A549 (cell line): ENCODE results near the gene SERPING1. TPM values are rescaled to one million over a fixed set of nuclear protein-coding genes. Genes with fewer than 3 reads are reported as not detected.

Experiments used
- ATAC-seq, 2 experiments: fragments of 200-7000 bp in 1 of 2; fragments of >200 bp in 1 of 2; cut with Nextera tagmentation in 1 of 2; cut with Tn5 transposase in 1 of 2; 3 replicates each; pipeline versions ENCODE4 v1.8.0 to v1.9.1; 2018 to 2020; ENCODE audit warnings: mild to moderate bottlenecking in 1 of 2, moderate library complexity in 1 of 2
- CTCF ChIA-PET: fragments of 300-600 bp; sonication (Branson Sonifier 250); formaldehyde crosslinking; extraction: SDS; loops from one replicate; lab custom pipeline; 2021; ENCODE audit warnings: antibody characterized with exemption, inconsistent platforms; lab: Yijun Ruan, JAX
- POLR2A ChIA-PET: fragments of 350-600 bp; formaldehyde crosslinking; extraction: SDS; loops from one replicate; lab custom pipeline; 2021; ENCODE audit warnings: antibody characterized with exemption, inconsistent platforms; lab: Yijun Ruan, JAX
- DNase-seq, 2 experiments: peaks; one replicate each; pipeline versions ENCODE4 v3.0.0 to v3.0.0-alpha.2; 2011 to 2016; ENCODE audit warnings: low read depth in 1 of 2, low spot score in 1 of 2
- FAIRE-seq: peaks from 2 replicates; lab custom pipeline; 2011; peaks lifted over from hg19 to GRCh38; lab: Jason Lieb, UNC
- H3K27ac ChIP-seq, 2 experiments: fragments of >200 bp; sonication (Bioruptor Twin); formaldehyde crosslinking; 3 replicates each; pipeline ENCODE4 v1.5.1; 2016 to 2017
- H3K4me1 ChIP-seq: fragments of >200 bp; sonication (Bioruptor Twin); formaldehyde crosslinking; 3 replicates; pipeline ENCODE4 v1.6.1; 2016
- H3K4me2 ChIP-seq: fragments of >200 bp; sonication (Bioruptor Twin); formaldehyde crosslinking; 3 replicates; pipeline ENCODE4 v1.6.1; 2016
- H3K4me3 ChIP-seq: fragments of >200 bp; sonication (Bioruptor Twin); formaldehyde crosslinking; 3 replicates; pipeline ENCODE4 v1.5.1; 2016
- H3K9me3 ChIP-seq: fragments of >200 bp; sonication (Bioruptor Twin); formaldehyde crosslinking; 3 replicates; pipeline ENCODE4 v1.6.1; 2016
- BCL3 ChIP-seq: fragments of >200 bp; sonication (Bioruptor Twin); formaldehyde crosslinking; IDR thresholded peaks from 3 replicates; pipeline ENCODE4 v1.6.1; 2016
- BHLHE40 ChIP-seq: IDR thresholded peaks from 2 replicates; pipeline ENCODE4 v1.6.1; 2012; ENCODE audit warnings: low read depth, low read length, inconsistent platforms
- CHD4 ChIP-seq: fragments of 200-600 bp; sonication (generic); IDR thresholded peaks from 2 replicates; pipeline ENCODE4 v1.6.1; 2016; ENCODE audit warnings: antibody characterized with exemption, mild to moderate bottlenecking, borderline replicate concordance
- EHF ChIP-seq: fragments of 250-450 bp; sonication (Bioruptor Pico); IDR thresholded peaks from 2 replicates; pipeline ENCODE4 v1.5.0; 2020; ENCODE audit warnings: mild to moderate bottlenecking
- EHMT2 ChIP-seq: fragments of 200-600 bp; sonication (generic); IDR thresholded peaks from 2 replicates; pipeline ENCODE4 v1.6.1; 2016; ENCODE audit warnings: antibody characterized with exemption, low read depth, mild to moderate bottlenecking, moderate library complexity
- ELK1 ChIP-seq: fragments of 150-350 bp; IDR thresholded peaks from 2 replicates; pipeline ENCODE4 v1.6.1; 2014; ENCODE audit warnings: low read depth, mild to moderate bottlenecking, low read length
- HDAC2 ChIP-seq: fragments of 200-600 bp; sonication (generic); IDR thresholded peaks from 2 replicates; pipeline ENCODE4 v1.6.1; 2016
- HOXB5 ChIP-seq: fragments of 250-450 bp; sonication (Bioruptor Pico); IDR thresholded peaks from 2 replicates; pipeline ENCODE4 v1.5.0; 2020; ENCODE audit warnings: mild to moderate bottlenecking, moderate library complexity
- JUNB ChIP-seq: fragments of >200 bp; sonication (Bioruptor Twin); formaldehyde crosslinking; IDR thresholded peaks from 2 replicates; pipeline ENCODE4 v1.6.1; 2016
- KDM5A ChIP-seq: fragments of 200-600 bp; sonication (generic); IDR thresholded peaks from 2 replicates; pipeline ENCODE4 v1.6.1; 2016; ENCODE audit warnings: antibody characterized with exemption, mild to moderate bottlenecking
- MAFK ChIP-seq: fragments of 450-650 bp; IDR thresholded peaks from 2 replicates; pipeline ENCODE4 v1.6.1; 2014; ENCODE audit not compliant: partially characterized antibody
- MAZ ChIP-seq: fragments of 150-350 bp; IDR thresholded peaks from 2 replicates; pipeline ENCODE4 v1.6.1; 2014; ENCODE audit warnings: antibody characterized with exemption, low read depth, low read length, borderline replicate concordance
- PHF8 ChIP-seq: fragments of 200-600 bp; sonication (generic); IDR thresholded peaks from 2 replicates; pipeline ENCODE4 v1.6.1; 2016; ENCODE audit warnings: low read depth, mild to moderate bottlenecking, antibody characterized with exemption, moderate library complexity, borderline replicate concordance
- POLR2AphosphoS2 ChIP-seq: conservative IDR thresholded peaks from 2 replicates; pipeline ENCODE4 v1.6.1; 2012; ENCODE audit warnings: low read length, improper control_type of control experiment, inconsistent platforms
- RARB ChIP-seq: fragments of 250-450 bp; sonication (Bioruptor Pico); IDR thresholded peaks from 2 replicates; pipeline ENCODE4 v1.8.0; 2021; ENCODE audit warnings: mild to moderate bottlenecking, moderate library complexity
- RCOR1 ChIP-seq: fragments of 150-350 bp; IDR thresholded peaks from 2 replicates; pipeline ENCODE4 v1.6.1; 2014; ENCODE audit warnings: antibody characterized with exemption, low read length, low read depth
- RNF2 ChIP-seq: fragments of 200-600 bp; sonication (generic); IDR thresholded peaks from 2 replicates; pipeline ENCODE4 v1.6.1; 2016; ENCODE audit warnings: low read depth, mild to moderate bottlenecking, antibody characterized with exemption, moderate library complexity, borderline replicate concordance
- ZC3H11A ChIP-seq: fragments of 450-650 bp; IDR thresholded peaks from 2 replicates; pipeline ENCODE4 v1.6.1; 2014; ENCODE audit warnings: antibody characterized with exemption, mild to moderate bottlenecking
- ZFP36 ChIP-seq: fragments of 450-650 bp; IDR thresholded peaks from 2 replicates; pipeline ENCODE4 v1.6.1; 2014; ENCODE audit warnings: borderline replicate concordance; ENCODE audit not compliant: partially characterized antibody
- WGBS: methylation state at CpG from one replicate; pipeline ENCODE4 v1.1.6; 2017; ENCODE audit errors: missing lambda C conversion rate; 5-methylcytosine and 5-hydroxymethylcytosine counted together
- polyA minus RNA-seq: library from RNA; depleted of rRNA, polyadenylated mRNA; stranded (reverse); fragments of >200 nt; gene quantifications from 2 replicates; pipeline ENCODE4 v1.2.3, GENCODE V29; 2011; rRNA and poly(A)+ RNA removed
- polyA plus RNA-seq, 4 experiments: library from polyadenylated mRNA; depleted of rRNA in 3 of 4; stranded (reverse); fragments of >200 nt; fragmentation: RNase III in 1 of 4; extraction: RNeasy Plus Mini Kit Qiagen cat#74134 plus additional on column Dnase treatment in 1 of 4; gene quantifications; 2 replicates in 3 of 4; 3 replicates in 1 of 4; pipeline ENCODE4 v1.2.3, GENCODE V29; 2011 to 2017
- TF ChIP-seq, protein P1 (sequence below): fragments of >200 bp; sonication (Bioruptor Twin); formaldehyde crosslinking; IDR thresholded peaks from 3 replicates; pipeline ENCODE4 v1.5.1; 2016
- TF ChIP-seq, protein P2 (sequence below): fragments of >200 bp; sonication (Bioruptor Twin); formaldehyde crosslinking; IDR thresholded peaks from 2 replicates; pipeline ENCODE4 v1.6.1; 2016
- TF ChIP-seq, protein P3 (sequence below): fragments of 200-600 bp; sonication (generic); IDR thresholded peaks from 2 replicates; pipeline ENCODE4 v1.6.1; 2016; ENCODE audit warnings: antibody characterized with exemption, mild to moderate bottlenecking, moderate library complexity

Gene SERPING1
- polyA plus RNA-seq (2011; rRNA removed) = 0.59 and 0.91 TPM in 2 replicates
- polyA plus RNA-seq (2012; cell fraction: cytosol; rRNA removed) = 0.15 and 0.19 TPM in 2 replicates
- polyA plus RNA-seq (2012; cell fraction: nucleus; rRNA removed) = 0.07 TPM in 1 of 2 replicates, not detected in the other
- 0.10 to 0.63 TPM (median 0.53 TPM) in 3 replicates for polyA plus RNA-seq (2017; fragmentation: RNase III; extraction: RNeasy Plus Mini Kit Qiagen cat#74134 plus additional on column Dnase treatment)
- 0.79 and 1.1 TPM in 2 replicates for polyA minus RNA-seq

DNA sequence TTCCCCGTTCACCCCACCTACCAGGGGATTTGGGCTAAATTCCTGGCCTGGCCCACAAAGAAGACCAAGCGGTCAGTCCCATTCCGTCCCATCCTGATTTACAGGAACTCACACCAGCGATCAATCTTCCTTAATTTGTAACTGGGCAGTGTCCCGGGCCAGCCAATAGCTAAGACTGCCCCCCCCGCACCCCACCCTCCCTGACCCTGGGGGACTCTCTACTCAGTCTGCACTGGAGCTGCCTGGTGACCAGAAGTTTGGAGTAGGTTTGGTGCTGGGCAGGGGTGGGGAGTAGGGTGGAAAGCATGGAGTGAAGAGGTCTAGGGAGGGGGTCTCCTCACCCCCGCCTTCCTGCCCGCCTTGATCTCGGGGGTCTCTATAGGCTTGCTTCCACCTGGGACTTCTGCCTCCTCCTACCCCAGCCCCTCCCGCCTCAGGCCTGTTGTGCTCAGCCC, at the start of gene SERPING1:
SERPING1 (plus strand) TSS at position 225 of the 455 bp plus-strand sequence. CDS start 586 bp downstream, outside the sequence.
- peak within 1 kb of the TSS; percentile 38 for H3K4me3 ChIP-seq
- WGBS = 59% methylated on average over 9 of the region's 10 CpGs
- H3K27ac ChIP-seq = peak within 1 kb of the TSS; percentile 50 to 80
- ATAC-seq (peak in 1 of 2 experiments; percentile 13; a peak in 2 of 6 replicates), FAIRE-seq (no peak), DNase-seq (no peak)
- ChIA-PET POLR2A (interaction anchor here (0.6 kb wide), 1 partner anchor 30 kb away, joined by 4 read pairs; the partner anchor contains the start of gene UBE2L6), CTCF (interaction anchor here (1.2 kb wide), 1 partner anchor 13 kb away, joined by 3 read pairs; no protein-coding TSS in a partner anchor)
- no peaks in the 10 kb centered on the region for H3K9me3 ChIP-seq
- H3K4me1 ChIP-seq = peaks cover 7% of the 10 kb centered on the region; the same call in 1 of the 3 replicates
- peak within 1 kb of the TSS; percentile 79 for H3K4me2 ChIP-seq
- no peak for TF ChIP-seq PHF8
- no peak for TF ChIP-seq RNF2
- no peak for TF ChIP-seq ELK1
- TF ChIP-seq, protein P1, sequence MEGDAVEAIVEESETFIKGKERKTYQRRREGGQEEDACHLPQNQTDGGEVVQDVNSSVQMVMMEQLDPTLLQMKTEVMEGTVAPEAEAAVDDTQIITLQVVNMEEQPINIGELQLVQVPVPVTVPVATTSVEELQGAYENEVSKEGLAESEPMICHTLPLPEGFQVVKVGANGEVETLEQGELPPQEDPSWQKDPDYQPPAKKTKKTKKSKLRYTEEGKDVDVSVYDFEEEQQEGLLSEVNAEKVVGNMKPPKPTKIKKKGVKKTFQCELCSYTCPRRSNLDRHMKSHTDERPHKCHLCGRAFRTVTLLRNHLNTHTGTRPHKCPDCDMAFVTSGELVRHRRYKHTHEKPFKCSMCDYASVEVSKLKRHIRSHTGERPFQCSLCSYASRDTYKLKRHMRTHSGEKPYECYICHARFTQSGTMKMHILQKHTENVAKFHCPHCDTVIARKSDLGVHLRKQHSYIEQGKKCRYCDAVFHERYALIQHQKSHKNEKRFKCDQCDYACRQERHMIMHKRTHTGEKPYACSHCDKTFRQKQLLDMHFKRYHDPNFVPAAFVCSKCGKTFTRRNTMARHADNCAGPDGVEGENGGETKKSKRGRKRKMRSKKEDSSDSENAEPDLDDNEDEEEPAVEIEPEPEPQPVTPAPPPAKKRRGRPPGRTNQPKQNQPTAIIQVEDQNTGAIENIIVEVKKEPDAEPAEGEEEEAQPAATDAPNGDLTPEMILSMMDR = no peak
- TF ChIP-seq, protein P2, sequence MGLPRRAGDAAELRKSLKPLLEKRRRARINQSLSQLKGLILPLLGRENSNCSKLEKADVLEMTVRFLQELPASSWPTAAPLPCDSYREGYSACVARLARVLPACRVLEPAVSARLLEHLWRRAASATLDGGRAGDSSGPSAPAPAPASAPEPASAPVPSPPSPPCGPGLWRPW = no peak
- no peak for TF ChIP-seq ZC3H11A
- no peak for TF ChIP-seq RCOR1
- TF ChIP-seq, all 56 proteins: peak for 0

- DNase-seq = no peak
- Histone ChIP-seq H3K4me2 (no peak overlapping the region), H3K4me3 (no peak overlapping the region), H3K9me3 (no peaks in the 10 kb centered on the region), H3K4me1 (no peaks in the 10 kb centered on the region), H3K27ac (no peak overlapping the region)
- ATAC-seq = no peak
- ChIA-PET CTCF (interaction anchor here (0.8 to 3.5 kb wide), 6 partner anchors 10 to 99 kb away, joined by 3 to 25 read pairs (median 4); partner anchors contain the start of gene UBE2L6), POLR2A (no interaction called here)
- TF ChIP-seq ELK1 (no peak), BHLHE40 (no peak), HOXB5 (CRISPR knock-in tag) (no peak), HDAC2 (no peak), RNF2 (no peak), MAFK (no peak), BCL3 (no peak)
- no peak for FAIRE-seq
- WGBS = 44% methylated on average over 5 of the region's 6 CpGs
Measured at GRCh38 chr11:57547854-57548377, 49.6 kb upstream of the SERPING1 start.

DNA sequence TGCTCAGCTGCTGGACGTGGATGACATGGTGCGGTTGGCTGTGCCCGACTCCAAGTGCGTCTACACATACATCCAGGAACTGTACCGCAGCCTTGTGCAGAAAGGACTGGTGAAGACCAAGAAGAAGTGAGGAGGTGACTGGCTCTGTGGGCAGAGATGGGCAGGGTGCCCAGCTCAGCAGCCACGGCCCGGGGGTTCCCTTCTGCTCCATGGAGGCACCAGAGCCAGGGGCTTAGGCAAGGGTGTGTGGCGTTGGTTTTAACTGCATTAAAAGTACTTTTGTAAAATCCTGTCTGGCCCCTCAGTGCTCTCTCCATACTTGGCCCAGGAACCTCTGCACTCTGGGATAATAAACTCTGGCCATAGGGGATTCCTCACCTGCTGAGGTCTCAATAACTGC, 47.5 kb upstream of the SERPING1 start:
- Histone ChIP-seq H3K4me1 (no peaks in the 10 kb centered on the region), H3K27ac (no peak overlapping the region), H3K4me2 (no peak overlapping the region), H3K4me3 (no peak overlapping the region), H3K9me3 (no peaks in the 10 kb centered on the region)
- FAIRE-seq = no peak
- 82% methylated on average over 8 of the region's 8 CpGs for WGBS
- no peak for DNase-seq
- ATAC-seq = no peak
- POLR2A ChIA-PET = no interaction called here
- CTCF ChIA-PET = interaction anchor here (1.1 to 3.5 kb wide), 5 partner anchors 18 to 92 kb away, joined by 3 to 25 read pairs (median 6); partner anchors contain the start of gene UBE2L6
- TF ChIP-seq JUNB (no peak), RARB (no peak), EHMT2 (no peak), ZFP36 (no peak), POLR2AphosphoS2 (no peak), MAZ (no peak), EHF (CRISPR knock-in tag) (no peak), KDM5A (no peak), CHD4 (no peak)
- TF ChIP-seq, protein P3, sequence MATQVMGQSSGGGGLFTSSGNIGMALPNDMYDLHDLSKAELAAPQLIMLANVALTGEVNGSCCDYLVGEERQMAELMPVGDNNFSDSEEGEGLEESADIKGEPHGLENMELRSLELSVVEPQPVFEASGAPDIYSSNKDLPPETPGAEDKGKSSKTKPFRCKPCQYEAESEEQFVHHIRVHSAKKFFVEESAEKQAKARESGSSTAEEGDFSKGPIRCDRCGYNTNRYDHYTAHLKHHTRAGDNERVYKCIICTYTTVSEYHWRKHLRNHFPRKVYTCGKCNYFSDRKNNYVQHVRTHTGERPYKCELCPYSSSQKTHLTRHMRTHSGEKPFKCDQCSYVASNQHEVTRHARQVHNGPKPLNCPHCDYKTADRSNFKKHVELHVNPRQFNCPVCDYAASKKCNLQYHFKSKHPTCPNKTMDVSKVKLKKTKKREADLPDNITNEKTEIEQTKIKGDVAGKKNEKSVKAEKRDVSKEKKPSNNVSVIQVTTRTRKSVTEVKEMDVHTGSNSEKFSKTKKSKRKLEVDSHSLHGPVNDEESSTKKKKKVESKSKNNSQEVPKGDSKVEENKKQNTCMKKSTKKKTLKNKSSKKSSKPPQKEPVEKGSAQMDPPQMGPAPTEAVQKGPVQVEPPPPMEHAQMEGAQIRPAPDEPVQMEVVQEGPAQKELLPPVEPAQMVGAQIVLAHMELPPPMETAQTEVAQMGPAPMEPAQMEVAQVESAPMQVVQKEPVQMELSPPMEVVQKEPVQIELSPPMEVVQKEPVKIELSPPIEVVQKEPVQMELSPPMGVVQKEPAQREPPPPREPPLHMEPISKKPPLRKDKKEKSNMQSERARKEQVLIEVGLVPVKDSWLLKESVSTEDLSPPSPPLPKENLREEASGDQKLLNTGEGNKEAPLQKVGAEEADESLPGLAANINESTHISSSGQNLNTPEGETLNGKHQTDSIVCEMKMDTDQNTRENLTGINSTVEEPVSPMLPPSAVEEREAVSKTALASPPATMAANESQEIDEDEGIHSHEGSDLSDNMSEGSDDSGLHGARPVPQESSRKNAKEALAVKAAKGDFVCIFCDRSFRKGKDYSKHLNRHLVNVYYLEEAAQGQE = no peak
